Measurements from ENCODE around the gene TNFSF10.

DNA sequence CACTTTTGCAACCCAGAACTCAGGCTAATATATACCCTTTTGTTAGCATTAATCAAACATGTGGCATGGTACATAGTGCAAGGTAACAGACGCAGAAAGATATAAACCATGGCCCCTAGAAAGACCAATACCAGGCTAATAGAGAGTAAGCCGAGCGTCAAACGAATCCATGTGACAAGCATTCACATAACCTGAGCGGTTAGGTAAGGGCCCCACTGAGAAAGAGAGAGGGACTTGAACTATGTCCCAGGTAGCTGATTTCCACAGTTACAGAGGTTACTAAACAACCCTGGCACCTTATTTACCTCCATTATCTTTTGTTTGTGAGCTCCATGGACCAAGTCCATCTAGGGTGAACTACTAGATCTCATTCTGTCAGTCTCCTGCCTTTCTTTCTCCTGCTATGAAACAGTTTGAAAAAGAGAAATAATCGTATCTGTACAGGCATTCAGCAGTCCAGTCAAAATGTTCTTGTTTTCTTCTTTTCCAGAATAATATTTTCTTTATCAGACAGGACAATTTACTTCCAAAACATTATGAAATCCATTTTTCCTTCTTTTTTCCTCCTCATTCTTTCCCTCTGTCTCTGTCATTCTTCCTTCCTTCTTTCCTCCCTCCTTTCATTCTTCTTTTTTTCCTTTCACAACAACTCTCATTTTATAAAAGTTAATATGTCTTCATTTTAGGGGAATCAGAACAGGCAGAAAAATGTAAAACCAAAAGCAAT lies 30.5 kb upstream of the TNFSF10 start:
- TF ChIP-seq CTCF (IDR thresholded peaks at IDR 0.05; ENCODE audit: control extremely low read depth in 1 of 3, insufficient read depth in 1 of 3, low read depth in 1 of 3, low read length in 3 of 3), result no peak
- TF ChIP-seq POLR2AphosphoS5 (IDR thresholded peaks at IDR 0.05; ENCODE audit: low read depth, low read length), result no peak
- TF ChIP-seq GTF2F1 (IDR thresholded peaks at IDR 0.05; ENCODE audit: borderline replicate concordance, low read depth, low read length), result no peak
- no peak for TF ChIP-seq FOSL1 (IDR thresholded peaks at IDR 0.05; ENCODE audit: insufficient read depth, low read depth, low read length)
- TF ChIP-seq ASH2L (IDR thresholded peaks at IDR 0.05; ENCODE audit: low read length), result no peak
- no peak for TF ChIP-seq GABPA (IDR thresholded peaks at IDR 0.05; ENCODE audit: borderline replicate concordance, insufficient read depth, low read length)
- no peak for TF ChIP-seq PHF8 (conservative IDR thresholded peaks at IDR 0.05; ENCODE audit: low read depth, low read length)
- TF ChIP-seq MAX (IDR thresholded peaks at IDR 0.05), result no peak

Measured in H1 (cell line).